ENCODE measurements around the gene WNT5B.

DNA sequence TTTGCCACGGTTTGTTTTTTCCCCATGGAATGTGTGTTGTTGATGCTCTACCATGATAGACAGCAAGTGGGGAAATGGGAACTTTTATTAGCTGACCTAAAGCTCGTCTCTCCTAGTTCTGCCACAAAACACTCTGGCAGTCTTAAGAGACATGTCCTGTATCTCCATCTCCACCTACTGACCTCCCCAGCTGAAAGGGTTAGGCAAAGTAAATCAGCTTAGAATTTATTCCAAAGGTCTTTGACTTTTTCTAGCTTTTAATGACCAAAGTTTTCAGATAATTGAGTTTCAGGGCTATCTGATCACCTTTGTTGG is 52.4 kb downstream of the WNT5B start:
- TF ChIP-seq, protein P1, sequence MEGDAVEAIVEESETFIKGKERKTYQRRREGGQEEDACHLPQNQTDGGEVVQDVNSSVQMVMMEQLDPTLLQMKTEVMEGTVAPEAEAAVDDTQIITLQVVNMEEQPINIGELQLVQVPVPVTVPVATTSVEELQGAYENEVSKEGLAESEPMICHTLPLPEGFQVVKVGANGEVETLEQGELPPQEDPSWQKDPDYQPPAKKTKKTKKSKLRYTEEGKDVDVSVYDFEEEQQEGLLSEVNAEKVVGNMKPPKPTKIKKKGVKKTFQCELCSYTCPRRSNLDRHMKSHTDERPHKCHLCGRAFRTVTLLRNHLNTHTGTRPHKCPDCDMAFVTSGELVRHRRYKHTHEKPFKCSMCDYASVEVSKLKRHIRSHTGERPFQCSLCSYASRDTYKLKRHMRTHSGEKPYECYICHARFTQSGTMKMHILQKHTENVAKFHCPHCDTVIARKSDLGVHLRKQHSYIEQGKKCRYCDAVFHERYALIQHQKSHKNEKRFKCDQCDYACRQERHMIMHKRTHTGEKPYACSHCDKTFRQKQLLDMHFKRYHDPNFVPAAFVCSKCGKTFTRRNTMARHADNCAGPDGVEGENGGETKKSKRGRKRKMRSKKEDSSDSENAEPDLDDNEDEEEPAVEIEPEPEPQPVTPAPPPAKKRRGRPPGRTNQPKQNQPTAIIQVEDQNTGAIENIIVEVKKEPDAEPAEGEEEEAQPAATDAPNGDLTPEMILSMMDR (IDR thresholded peaks at IDR 0.05 in 8 of 11, conservative IDR thresholded peaks at IDR 0.05 in 3 of 11), result no peak
- no peak for TF ChIP-seq POLR2AphosphoS5 (IDR thresholded peaks at IDR 0.05)
